MCF 10A (cell line): ENCODE data around the gene ZFP64. TPM values are rescaled to one million over a fixed set of nuclear protein-coding genes. Genes with fewer than 3 reads are reported as not detected.
"Not testable (repeated sequence)": the region's sequence is repeated elsewhere in the genome, so short reads cannot be mapped to it uniquely, and the experiment has no call there.

Experiments
- BruUV-seq: library from RNA; stranded (reverse); fragments of 400-500 nt; replicated peaks from 2 replicates; lab custom pipeline; 2021; lab: Mats Ljungman, UMichigan
- CTCF ChIA-PET: fragments of 300-600 bp; sonication (Branson Sonifier 250); formaldehyde crosslinking; extraction: SDS; loops from one replicate; lab custom pipeline; 2021; ENCODE audit warnings: antibody characterized with exemption, inconsistent platforms; lab: Yijun Ruan, JAX
- POLR2A ChIA-PET: fragments of 300-600, 350-650 bp; sonication (Branson Sonifier 250); formaldehyde crosslinking; extraction: SDS; loops from one replicate; lab custom pipeline; 2020; ENCODE audit warnings: antibody characterized with exemption, inconsistent platforms; lab: Yijun Ruan, JAX
- DNase-seq: peaks from one replicate; pipeline ENCODE4 v3.0.0-alpha.2; 2018; ENCODE audit not compliant: unreplicated experiment
- H3K27ac Mint-ChIP-seq: one replicate; pipeline ENCODE4 v1.8.0; 2022; ENCODE audit warnings: mild to moderate bottlenecking, low read depth, mixed read lengths; ENCODE audit not compliant: unreplicated experiment
- H3K27me3 Mint-ChIP-seq: one replicate; pipeline ENCODE4 v1.8.0; 2022; ENCODE audit warnings: mixed read lengths; ENCODE audit not compliant: insufficient read depth, unreplicated experiment
- H3K36me3 Mint-ChIP-seq: one replicate; pipeline ENCODE4 v1.8.0; 2022; ENCODE audit warnings: mild to moderate bottlenecking, moderate library complexity, mixed read lengths; ENCODE audit not compliant: insufficient read depth, unreplicated experiment
- H3K4me1 Mint-ChIP-seq: one replicate; pipeline ENCODE4 v1.8.0; 2022; ENCODE audit warnings: mixed read lengths; ENCODE audit not compliant: insufficient read depth, unreplicated experiment
- H3K4me3 Mint-ChIP-seq: one replicate; pipeline ENCODE4 v1.8.0; 2022; ENCODE audit warnings: mild to moderate bottlenecking, moderate library complexity, mixed read lengths; ENCODE audit not compliant: unreplicated experiment
- H3K9me3 Mint-ChIP-seq: one replicate; pipeline ENCODE4 v1.8.0; 2022; ENCODE audit warnings: mixed read lengths; ENCODE audit not compliant: unreplicated experiment
- CTCF ChIP-seq: fragments of 200-600 bp; IDR thresholded peaks from one replicate; pipeline ENCODE4 v1.8.0; 2022; ENCODE audit warnings: antibody characterized with exemption, mild to moderate bottlenecking; ENCODE audit not compliant: unreplicated experiment
- intact Hi-C: fragments of 100-400 bp; cut with micrococcal nuclease; formaldehyde crosslinking; loops from 2 replicates; pipeline ENCODE4 v1.14.1; 2022
- total RNA-seq: library from RNA; stranded (reverse); gene quantifications from 2 replicates; pipeline ENCODE4 v1.2.3, GENCODE V29; 2022

ZFP64 gene
- total RNA-seq, 1 experiment from 2014 or later, result 13.0 TPM

DNA sequence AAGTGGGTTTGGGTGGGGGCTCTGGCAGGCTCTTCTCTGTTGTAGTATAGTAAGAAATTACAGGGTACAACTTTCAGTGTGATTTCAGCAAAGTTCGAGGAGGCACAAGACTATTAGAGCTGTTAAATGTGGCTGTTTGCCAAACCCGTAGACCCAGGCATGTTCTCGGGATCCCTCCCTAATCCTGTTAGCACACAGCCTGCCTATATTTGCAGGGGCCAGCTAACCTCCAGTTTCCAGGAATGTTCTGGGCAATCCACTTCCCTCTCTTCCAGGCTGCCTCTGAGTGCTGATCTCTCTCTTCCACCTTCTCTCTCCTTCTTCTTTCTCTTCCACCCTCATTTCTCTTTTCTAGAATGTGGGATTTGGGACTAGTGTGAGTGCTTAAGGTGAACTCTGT lies 34.8 kb upstream of the ZFP64 start:
- CTCF ChIA-PET, result interaction anchor here (1.2 to 2.1 kb wide), 2 partner anchors 16 to 55 kb away, joined by 3 to 9 read pairs; no protein-coding TSS in a partner anchor
- Mint-ChIP-seq H3K9me3 (no peaks in the 10 kb centered on the region), H3K27ac (no peak overlapping the region), H3K27me3 (peaks cover 40% of the 10 kb centered on the region), H3K4me3 (no peak overlapping the region), H3K4me1 (no peaks in the 10 kb centered on the region), H3K36me3 (no peaks in the 10 kb centered on the region)
- BruUV-seq, result no TSS peak
- intact Hi-C loops, result no loop called here
- TF ChIP-seq CTCF, result no peak
- POLR2A ChIA-PET, result no interaction called here
- no peak for DNase-seq

DNA sequence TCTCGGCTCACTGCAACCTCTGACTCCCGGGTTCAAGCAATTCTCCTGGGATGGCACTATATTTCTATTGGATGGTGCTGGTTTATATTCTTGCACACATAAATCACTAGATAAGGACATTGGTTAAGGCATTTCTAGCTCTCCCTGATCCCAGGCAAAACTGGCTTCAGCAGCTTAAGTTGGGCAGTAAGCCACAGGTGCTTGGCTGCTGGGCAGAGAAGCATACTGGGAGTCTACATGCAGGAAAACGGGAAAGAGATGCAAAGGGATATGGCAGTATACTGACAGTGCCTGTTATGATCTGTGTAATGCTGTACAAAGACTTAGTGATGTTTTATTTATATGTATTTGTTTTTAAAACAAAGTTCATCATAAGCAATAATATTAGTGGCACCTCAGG lies 33.3 kb upstream of the ZFP64 start:
- Mint-ChIP-seq H3K27ac (no peak overlapping the region), H3K36me3 (no peaks in the 10 kb centered on the region), H3K9me3 (no peaks in the 10 kb centered on the region), H3K4me3 (no peak overlapping the region), H3K27me3 (peaks cover 40% of the 10 kb centered on the region), H3K4me1 (no peaks in the 10 kb centered on the region)
- no peak for DNase-seq
- intact Hi-C loops, result no loop called here
- TF ChIP-seq CTCF, result no peak
- POLR2A ChIA-PET, result no interaction called here
- CTCF ChIA-PET, result no interaction called here
- BruUV-seq, result no TSS peak

DNA sequence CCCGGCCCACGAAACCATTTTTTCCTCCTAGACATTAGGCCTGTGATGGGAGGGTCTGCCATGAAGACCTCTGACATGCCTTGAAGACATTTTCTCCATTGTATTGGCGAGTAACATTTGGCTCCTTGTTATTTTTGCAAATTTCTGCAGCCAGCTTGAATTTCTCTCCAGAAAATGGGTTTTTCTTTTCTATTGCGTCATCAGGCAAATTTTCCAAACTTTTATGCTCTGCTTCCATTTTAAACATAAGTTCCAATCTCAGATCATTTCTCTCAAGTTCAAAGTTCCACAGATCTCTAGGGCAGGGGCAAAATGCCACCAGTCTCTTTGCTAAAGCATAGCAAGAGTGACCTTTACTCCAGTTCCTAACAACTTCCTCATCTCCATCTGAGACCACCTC lies 29.8 kb upstream of the ZFP64 start:
- H3K4me3 Mint-ChIP-seq, H3K9me3 Mint-ChIP-seq, POLR2A ChIA-PET, H3K27ac Mint-ChIP-seq, H3K4me1 Mint-ChIP-seq, BruUV-seq, intact Hi-C loops, H3K36me3 Mint-ChIP-seq, DNase-seq: not testable (repeated sequence)
- CTCF ChIA-PET, result interaction anchor here (0.6 kb wide), 1 partner anchor 91 kb away, joined by 3 read pairs; no protein-coding TSS in a partner anchor
- H3K27me3 Mint-ChIP-seq, result peaks cover 23% of the 10 kb centered on the region

GRCh38 chr20:52220891-52221290 lies 29.3 kb upstream of the ZFP64 start:
- DNase-seq, POLR2A ChIA-PET, H3K4me1 Mint-ChIP-seq, H3K27ac Mint-ChIP-seq, BruUV-seq, intact Hi-C loops, H3K9me3 Mint-ChIP-seq, H3K36me3 Mint-ChIP-seq, H3K4me3 Mint-ChIP-seq: not testable (repeated sequence)
- CTCF ChIA-PET, result interaction anchor here (0.6 to 1.3 kb wide), 4 partner anchors 19 to 93 kb away, joined by 3 to 5 read pairs (median 4); no protein-coding TSS in a partner anchor
- H3K27me3 Mint-ChIP-seq, result peaks cover 18% of the 10 kb centered on the region

- peak; percentile 52 for DNase-seq
- Mint-ChIP-seq H3K9me3 (no peaks in the 10 kb centered on the region), H3K36me3 (no peaks in the 10 kb centered on the region), H3K4me1 (no peaks in the 10 kb centered on the region), H3K4me3 (no peak overlapping the region), H3K27ac (no peak overlapping the region), H3K27me3 (peaks cover 4% of the 10 kb centered on the region)
- no peak for TF ChIP-seq CTCF
- ChIA-PET CTCF (interaction anchor here (0.6 to 1.3 kb wide), 3 partner anchors 21 to 1354 kb away, joined by 3 to 5 read pairs (median 4); no protein-coding TSS in a partner anchor), POLR2A (no interaction called here)
- intact Hi-C loops, result loop anchor here (1.0 kb wide), 1 partner anchor 91 kb away; no protein-coding TSS in a partner anchor
- BruUV-seq, result no TSS peak
Observed at GRCh38 chr20:52219441-52219840, 27.9 kb upstream of the ZFP64 start.
